ENCODE data around the gene FAM53A. TPM values are rescaled to one million over a fixed set of nuclear protein-coding genes. Genes with fewer than 3 reads are reported as not detected.

FAM53A gene
- total and polyA plus RNA-seq, 2 of the 13 experiments (the other 11 are each of a cell fraction or from before 2014, with no cell fraction given), result 0.48 to 1.1 TPM

DNA sequence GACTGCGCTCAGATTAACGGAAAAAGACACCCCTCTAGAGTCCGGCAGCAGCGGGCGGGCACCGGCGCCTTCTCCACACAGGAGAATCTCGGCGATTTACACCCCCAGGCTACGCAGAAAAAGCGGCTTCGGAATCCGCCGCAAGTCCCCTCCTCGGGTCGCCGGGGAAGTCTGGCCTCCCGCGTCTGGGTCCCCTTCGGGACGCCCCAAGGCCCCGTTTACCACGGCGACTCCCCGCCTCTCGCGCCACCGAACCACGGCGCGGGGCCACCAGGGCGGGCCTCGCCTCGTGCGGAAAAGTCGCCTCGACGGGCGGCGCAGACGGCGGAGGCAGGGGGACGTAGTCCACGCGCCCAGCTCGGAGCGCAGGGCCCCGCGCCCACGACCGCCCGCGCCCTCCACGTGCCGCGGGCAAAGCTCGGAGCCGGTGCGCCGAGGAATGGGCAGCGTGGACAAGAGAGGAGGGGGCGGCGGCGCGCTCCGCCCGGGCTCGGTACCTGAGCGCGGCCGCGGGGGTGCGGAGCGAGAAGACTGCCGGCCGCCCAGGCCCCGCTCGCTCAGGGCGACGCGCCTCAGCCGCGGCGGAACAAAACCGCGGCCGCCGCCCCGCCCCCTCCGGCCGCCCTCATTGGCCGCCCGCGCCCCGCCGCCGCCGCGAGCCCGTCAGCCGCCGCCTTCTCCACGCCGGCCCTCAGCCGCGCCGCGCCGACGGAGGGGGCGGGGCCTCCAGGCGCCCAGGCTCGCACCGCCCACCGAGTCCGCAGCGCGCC, at the start of gene FAM53A (continued):
- TF ChIP-seq, protein P1, sequence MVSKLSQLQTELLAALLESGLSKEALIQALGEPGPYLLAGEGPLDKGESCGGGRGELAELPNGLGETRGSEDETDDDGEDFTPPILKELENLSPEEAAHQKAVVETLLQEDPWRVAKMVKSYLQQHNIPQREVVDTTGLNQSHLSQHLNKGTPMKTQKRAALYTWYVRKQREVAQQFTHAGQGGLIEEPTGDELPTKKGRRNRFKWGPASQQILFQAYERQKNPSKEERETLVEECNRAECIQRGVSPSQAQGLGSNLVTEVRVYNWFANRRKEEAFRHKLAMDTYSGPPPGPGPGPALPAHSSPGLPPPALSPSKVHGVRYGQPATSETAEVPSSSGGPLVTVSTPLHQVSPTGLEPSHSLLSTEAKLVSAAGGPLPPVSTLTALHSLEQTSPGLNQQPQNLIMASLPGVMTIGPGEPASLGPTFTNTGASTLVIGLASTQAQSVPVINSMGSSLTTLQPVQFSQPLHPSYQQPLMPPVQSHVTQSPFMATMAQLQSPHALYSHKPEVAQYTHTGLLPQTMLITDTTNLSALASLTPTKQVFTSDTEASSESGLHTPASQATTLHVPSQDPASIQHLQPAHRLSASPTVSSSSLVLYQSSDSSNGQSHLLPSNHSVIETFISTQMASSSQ (IDR thresholded peaks at IDR 0.05; ENCODE audit: low read depth), result no peak
- TF ChIP-seq, protein P1 (CRISPR knock-in tag; IDR thresholded peaks at IDR 0.05; ENCODE audit: borderline replicate concordance), result no peak
- TF ChIP-seq, protein P2, sequence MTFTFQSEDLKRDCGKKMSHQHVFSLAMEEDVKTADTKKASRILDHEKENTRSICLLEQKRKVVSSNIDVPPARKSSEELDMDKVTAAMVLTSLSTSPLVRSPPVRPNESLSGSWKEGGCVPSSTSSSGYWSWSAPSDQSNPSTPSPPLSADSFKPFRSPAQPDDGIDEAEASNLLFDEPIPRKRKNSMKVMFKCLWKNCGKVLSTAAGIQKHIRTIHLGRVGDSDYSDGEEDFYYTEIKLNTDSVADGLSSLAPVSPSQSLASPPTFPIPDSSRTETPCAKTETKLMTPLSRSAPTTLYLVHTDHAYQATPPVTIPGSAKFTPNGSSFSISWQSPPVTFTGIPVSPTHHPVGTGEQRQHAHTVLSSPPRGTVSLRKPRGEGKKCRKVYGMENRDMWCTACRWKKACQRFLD (CRISPR knock-in tag; IDR thresholded peaks at IDR 0.05; ENCODE audit: borderline replicate concordance), result no peak
- TF ChIP-seq ZNF350 (CRISPR knock-in tag; IDR thresholded peaks at IDR 0.05; ENCODE audit: borderline replicate concordance, low read depth) (no peak), EED (CRISPR knock-in tag; IDR thresholded peaks at IDR 0.05) (no peak), KMT2B (CRISPR knock-in tag; IDR thresholded peaks at IDR 0.05) (no peak), HOXA9 (CRISPR knock-in tag; IDR thresholded peaks at IDR 0.05; ENCODE audit: borderline replicate concordance) (no peak), ZNF747 (CRISPR knock-in tag; IDR thresholded peaks at IDR 0.05; ENCODE audit: borderline replicate concordance) (no peak), ZSCAN30 (CRISPR knock-in tag; IDR thresholded peaks at IDR 0.05) (no peak), DNMT3B (CRISPR knock-in tag; conservative IDR thresholded peaks at IDR 0.05) (no peak), ARHGAP35 (CRISPR knock-in tag; IDR thresholded peaks at IDR 0.05; ENCODE audit: borderline replicate concordance) (no peak), ZNF570 (CRISPR knock-in tag; IDR thresholded peaks at IDR 0.05; ENCODE audit: borderline replicate concordance) (no peak), U2AF2 (IDR thresholded peaks at IDR 0.05; ENCODE audit: low read depth, low read length) (no peak), KDM6A (CRISPR knock-in tag; IDR thresholded peaks at IDR 0.05; ENCODE audit: low read depth) (no peak), MYC (CRISPR knock-in tag; IDR thresholded peaks at IDR 0.05; ENCODE audit: borderline replicate concordance) (no peak), ZNF556 (CRISPR knock-in tag; IDR thresholded peaks at IDR 0.05; ENCODE audit: borderline replicate concordance) (no peak), ZNF780A (CRISPR knock-in tag; IDR thresholded peaks at IDR 0.05) (no peak), HMG20A (CRISPR knock-in tag; IDR thresholded peaks at IDR 0.05; ENCODE audit: borderline replicate concordance) (no peak)
- TF ChIP-seq, protein P3, sequence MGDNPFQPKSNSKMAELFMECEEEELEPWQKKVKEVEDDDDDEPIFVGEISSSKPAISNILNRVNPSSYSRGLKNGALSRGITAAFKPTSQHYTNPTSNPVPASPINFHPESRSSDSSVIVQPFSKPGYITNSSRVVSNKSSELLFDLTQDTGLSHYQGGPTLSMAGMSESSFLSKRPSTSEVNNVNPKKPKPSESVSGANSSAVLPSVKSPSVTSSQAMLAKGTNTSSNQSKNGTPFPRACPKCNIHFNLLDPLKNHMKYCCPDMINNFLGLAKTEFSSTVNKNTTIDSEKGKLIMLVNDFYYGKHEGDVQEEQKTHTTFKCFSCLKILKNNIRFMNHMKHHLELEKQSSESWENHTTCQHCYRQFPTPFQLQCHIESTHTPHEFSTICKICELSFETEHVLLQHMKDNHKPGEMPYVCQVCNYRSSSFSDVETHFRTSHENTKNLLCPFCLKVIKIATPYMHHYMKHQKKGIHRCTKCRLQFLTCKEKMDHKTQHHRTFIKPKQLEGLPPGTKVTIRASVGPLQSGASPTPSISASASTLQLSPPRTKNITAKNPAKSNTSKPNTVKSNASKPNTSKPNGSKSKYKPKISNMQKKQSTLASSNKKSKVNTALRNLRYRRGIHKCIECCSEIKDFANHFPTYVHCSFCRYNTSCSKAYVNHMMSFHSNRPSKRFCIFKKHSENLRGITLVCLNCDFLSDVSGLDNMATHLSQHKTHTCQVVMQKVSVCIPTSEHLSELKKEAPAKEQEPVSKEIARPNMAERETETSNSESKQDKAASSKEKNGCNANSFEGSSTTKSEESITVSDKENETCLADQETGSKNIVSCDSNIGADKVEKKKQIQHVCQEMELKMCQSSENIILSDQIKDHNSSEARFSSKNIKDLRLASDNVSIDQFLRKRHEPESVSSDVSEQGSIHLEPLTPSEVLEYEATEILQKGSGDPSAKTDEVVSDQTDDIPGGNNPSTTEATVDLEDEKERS (CRISPR knock-in tag; IDR thresholded peaks at IDR 0.05), result no peak
- TF ChIP-seq, protein P4, sequence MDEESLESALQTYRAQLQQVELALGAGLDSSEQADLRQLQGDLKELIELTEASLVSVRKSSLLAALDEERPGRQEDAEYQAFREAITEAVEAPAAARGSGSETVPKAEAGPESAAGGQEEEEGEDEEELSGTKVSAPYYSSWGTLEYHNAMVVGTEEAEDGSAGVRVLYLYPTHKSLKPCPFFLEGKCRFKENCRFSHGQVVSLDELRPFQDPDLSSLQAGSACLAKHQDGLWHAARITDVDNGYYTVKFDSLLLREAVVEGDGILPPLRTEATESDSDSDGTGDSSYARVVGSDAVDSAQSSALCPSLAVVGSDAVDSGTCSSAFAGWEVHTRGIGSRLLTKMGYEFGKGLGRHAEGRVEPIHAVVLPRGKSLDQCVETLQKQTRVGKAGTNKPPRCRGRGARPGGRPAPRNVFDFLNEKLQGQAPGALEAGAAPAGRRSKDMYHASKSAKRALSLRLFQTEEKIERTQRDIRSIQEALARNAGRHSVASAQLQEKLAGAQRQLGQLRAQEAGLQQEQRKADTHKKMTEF (CRISPR knock-in tag; IDR thresholded peaks at IDR 0.05), result no peak; the same call in 1 of the 2 replicates

All from HepG2 (cell line).